GM23338 (cell line): ENCODE data around the gene NUSAP1. TPM values are rescaled to one million over a fixed set of nuclear protein-coding genes. Genes with fewer than 3 reads are reported as not detected.

ENCODE experiments used
- ATAC-seq: fragments of 200-7000 bp; cut with Tn5 transposase; 3 replicates; pipeline ENCODE4 v1.9.1; 2020
- DNase-seq: peaks from one replicate; pipeline ENCODE4 v3.0.0-alpha.2; 2015; ENCODE audit warnings: low spot score
- H2AFZ ChIP-seq: fragments of 200-600 bp; sonication (generic); 2 replicates; pipeline ENCODE4 v1.8.0; 2016; ENCODE audit warnings: antibody characterized with exemption, mild to moderate bottlenecking, moderate library complexity
- H3F3A ChIP-seq: fragments of 200-600 bp; sonication (generic); replicated peaks from 2 replicates; pipeline ENCODE4 v1.8.0; 2017; ENCODE audit warnings: antibody characterized with exemption, mixed run types, low read depth
- H3K27ac ChIP-seq: fragments of 200-600 bp; sonication (generic); 2 replicates; pipeline ENCODE4 v1.6.1; 2016; ENCODE audit warnings: low read depth
- H3K27me3 ChIP-seq: fragments of 200-600 bp; sonication (generic); 2 replicates; pipeline ENCODE4 v1.8.0; 2016; ENCODE audit warnings: mild to moderate bottlenecking, mixed run types, moderate library complexity; ENCODE audit not compliant: insufficient read depth
- H3K36me3 ChIP-seq: fragments of 200-600 bp; sonication (generic); 2 replicates; pipeline ENCODE4 v1.8.0; 2016; ENCODE audit warnings: mild to moderate bottlenecking; ENCODE audit not compliant: insufficient read depth
- H3K4me1 ChIP-seq: fragments of 200-600 bp; sonication (generic); 2 replicates; pipeline ENCODE4 v1.8.0; 2016; ENCODE audit warnings: mild to moderate bottlenecking, moderate library complexity; ENCODE audit not compliant: insufficient read depth
- H3K4me2 ChIP-seq: fragments of 200-600 bp; sonication (generic); 2 replicates; pipeline ENCODE4 v1.7.1; 2017; ENCODE audit warnings: mixed run types
- H3K4me3 ChIP-seq: fragments of 200-600 bp; sonication (generic); 2 replicates; pipeline ENCODE4 v1.6.1; 2016; ENCODE audit warnings: mixed run types
- H3K79me2 ChIP-seq: fragments of 200-600 bp; sonication (generic); replicated peaks from 2 replicates; pipeline ENCODE4 v1.8.0; 2017; ENCODE audit warnings: mild to moderate bottlenecking; ENCODE audit not compliant: insufficient read depth
- H3K9me2 ChIP-seq: fragments of 200-600 bp; sonication (generic); 2 replicates; pipeline ENCODE4 v1.8.0; 2017; ENCODE audit not compliant: insufficient read depth
- H4K20me1 ChIP-seq: fragments of 200-600 bp; sonication (generic); replicated peaks from 2 replicates; pipeline ENCODE4 v1.8.0; 2017; ENCODE audit warnings: mild to moderate bottlenecking; ENCODE audit not compliant: insufficient read depth
- H3K27ac Mint-ChIP-seq: 2 replicates; pipeline ENCODE4 v1.8.0; 2020; ENCODE audit warnings: inconsistent platforms, mild to moderate bottlenecking, moderate library complexity, mixed read lengths
- H3K27me3 Mint-ChIP-seq: 3 replicates; pipeline ENCODE4 v1.8.0; 2022; ENCODE audit warnings: low read depth, mild to moderate bottlenecking, moderate library complexity, mixed read lengths, inconsistent platforms; ENCODE audit not compliant: insufficient read depth, poor library complexity
- H3K36me3 Mint-ChIP-seq: 3 replicates; pipeline ENCODE4 v1.8.0; 2021; ENCODE audit warnings: low read depth, mild to moderate bottlenecking, inconsistent platforms, moderate library complexity, mixed read lengths
- H3K4me1 Mint-ChIP-seq: 3 replicates; pipeline ENCODE4 v1.8.0; 2020; ENCODE audit warnings: mild to moderate bottlenecking, inconsistent platforms, mixed read lengths
- H3K4me3 Mint-ChIP-seq: 3 replicates; pipeline ENCODE4 v1.8.0; 2021; ENCODE audit warnings: moderate library complexity, mild to moderate bottlenecking, inconsistent platforms, mixed read lengths
- H3K9me3 Mint-ChIP-seq: 3 replicates; pipeline ENCODE4 v1.8.0; 2020; ENCODE audit warnings: moderate library complexity, mild to moderate bottlenecking, inconsistent platforms, mixed read lengths
- CREB1 ChIP-seq: fragments of 250-450 bp; sonication (Bioruptor Pico); IDR thresholded peaks from 2 replicates; pipeline ENCODE4 v1.5.0; 2020; ENCODE audit warnings: low read depth, mild to moderate bottlenecking, moderate library complexity
- EZH2phosphoT487 ChIP-seq: fragments of 200-600 bp; sonication (generic); IDR thresholded peaks from one replicate; pipeline ENCODE4 v1.8.1; 2018; ENCODE audit warnings: antibody characterized with exemption; ENCODE audit not compliant: unreplicated experiment
- NANOG ChIP-seq: IDR thresholded peaks from 2 replicates; pipeline ENCODE4 v1.6.1; 2016; ENCODE audit warnings: antibody characterized with exemption, borderline replicate concordance
- POLR2AphosphoS5 ChIP-seq: IDR thresholded peaks from 2 replicates; pipeline ENCODE4 v1.6.1; 2016; ENCODE audit warnings: antibody characterized with exemption, low read depth
- ZNF114 ChIP-seq: fragments of 250-450 bp; sonication (Bioruptor Pico); IDR thresholded peaks from 2 replicates; pipeline ENCODE4 v1.5.0; 2020; ENCODE audit warnings: mild to moderate bottlenecking, moderate library complexity
- ZNF331 ChIP-seq: fragments of 250-450 bp; sonication (Bioruptor Pico); IDR thresholded peaks from 2 replicates; pipeline ENCODE4 v1.5.0; 2020; ENCODE audit warnings: low read depth, mild to moderate bottlenecking, moderate library complexity
- polyA plus RNA-seq: library from polyadenylated mRNA; unstranded; fragments of >200 nt; fragmentation: Nextera tagmentation; extraction: Ambion mirVana; gene quantifications from 2 replicates; pipeline ENCODE4 v1.2.1, GENCODE V29; 2016
- total RNA-seq: library from RNA; depleted of rRNA; stranded (reverse); fragments of >200 nt; shearing (Covaris generic); gene quantifications from 2 replicates; pipeline ENCODE4 v1.2.3, GENCODE V29; 2014
- TF ChIP-seq, protein P1 (sequence below): IDR thresholded peaks from 2 replicates; pipeline ENCODE4 v1.6.1; 2016; ENCODE audit warnings: antibody characterized with exemption
- TF ChIP-seq, protein P2 (sequence below), 2 experiments: fragments of 200-600 bp in 1 of 2; sonication (generic) in 1 of 2; conservative IDR thresholded peaks; 2 replicates each; pipeline versions ENCODE4 v1.5.1 to v1.6.1; 2016 to 2017; ENCODE audit warnings: antibody characterized with exemption in 2 of 2, low read depth in 2 of 2, mild to moderate bottlenecking in 2 of 2, moderate library complexity in 1 of 2
- TF ChIP-seq, protein P3 (sequence below): IDR thresholded peaks from one replicate; pipeline ENCODE4 v1.6.1; 2018; ENCODE audit warnings: antibody characterized with exemption; ENCODE audit not compliant: unreplicated experiment
- TF ChIP-seq, protein P4 (sequence below): fragments of 250-450 bp; sonication (Bioruptor Pico); IDR thresholded peaks from 2 replicates; pipeline ENCODE4 v1.5.0; 2020; ENCODE audit warnings: mild to moderate bottlenecking, moderate library complexity

Gene NUSAP1
- total and polyA plus RNA-seq, 2 experiments from 2014 or later, result 126 to 272 TPM

DNA sequence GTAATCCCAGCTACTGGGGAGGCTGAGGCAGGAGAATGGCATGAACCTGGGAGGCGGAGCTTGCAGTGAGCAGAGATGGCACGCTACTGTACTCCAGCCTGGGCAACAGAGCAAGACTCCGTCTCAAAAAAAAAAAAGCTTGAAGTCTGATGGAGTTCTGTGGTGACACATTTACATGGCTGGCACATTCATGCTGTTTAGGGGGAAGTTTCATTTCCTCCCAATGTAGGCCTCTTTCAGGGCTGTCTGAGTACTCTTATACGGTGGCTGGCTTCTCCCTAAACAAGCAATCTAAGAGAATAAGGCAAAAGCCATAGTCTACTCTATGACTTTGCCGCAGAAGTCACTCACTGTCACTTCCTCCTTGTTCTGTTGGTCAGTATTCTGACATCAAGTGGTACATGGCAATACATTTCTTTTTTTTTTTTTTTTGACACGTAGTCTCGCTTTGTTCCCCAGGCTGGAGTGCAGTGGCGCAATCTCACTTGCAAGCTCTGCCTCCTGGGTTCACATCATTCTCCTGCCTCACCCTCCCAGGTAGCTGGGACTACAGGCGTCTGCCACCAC lies 41.5 kb upstream of the NUSAP1 start:
- ATAC-seq (no peak), DNase-seq (no peak)
- H3K9me2 ChIP-seq, result no peaks in the 10 kb centered on the region
- TF ChIP-seq CREB1 (CRISPR knock-in tag) (no peak), POLR2AphosphoS5 (no peak), EZH2phosphoT487 (no peak), ZNF114 (CRISPR knock-in tag) (no peak), ZNF331 (CRISPR knock-in tag) (no peak), NANOG (no peak)
- TF ChIP-seq, protein P1, sequence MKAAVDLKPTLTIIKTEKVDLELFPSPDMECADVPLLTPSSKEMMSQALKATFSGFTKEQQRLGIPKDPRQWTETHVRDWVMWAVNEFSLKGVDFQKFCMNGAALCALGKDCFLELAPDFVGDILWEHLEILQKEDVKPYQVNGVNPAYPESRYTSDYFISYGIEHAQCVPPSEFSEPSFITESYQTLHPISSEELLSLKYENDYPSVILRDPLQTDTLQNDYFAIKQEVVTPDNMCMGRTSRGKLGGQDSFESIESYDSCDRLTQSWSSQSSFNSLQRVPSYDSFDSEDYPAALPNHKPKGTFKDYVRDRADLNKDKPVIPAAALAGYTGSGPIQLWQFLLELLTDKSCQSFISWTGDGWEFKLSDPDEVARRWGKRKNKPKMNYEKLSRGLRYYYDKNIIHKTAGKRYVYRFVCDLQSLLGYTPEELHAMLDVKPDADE, result no peak
- TF ChIP-seq, protein P2, sequence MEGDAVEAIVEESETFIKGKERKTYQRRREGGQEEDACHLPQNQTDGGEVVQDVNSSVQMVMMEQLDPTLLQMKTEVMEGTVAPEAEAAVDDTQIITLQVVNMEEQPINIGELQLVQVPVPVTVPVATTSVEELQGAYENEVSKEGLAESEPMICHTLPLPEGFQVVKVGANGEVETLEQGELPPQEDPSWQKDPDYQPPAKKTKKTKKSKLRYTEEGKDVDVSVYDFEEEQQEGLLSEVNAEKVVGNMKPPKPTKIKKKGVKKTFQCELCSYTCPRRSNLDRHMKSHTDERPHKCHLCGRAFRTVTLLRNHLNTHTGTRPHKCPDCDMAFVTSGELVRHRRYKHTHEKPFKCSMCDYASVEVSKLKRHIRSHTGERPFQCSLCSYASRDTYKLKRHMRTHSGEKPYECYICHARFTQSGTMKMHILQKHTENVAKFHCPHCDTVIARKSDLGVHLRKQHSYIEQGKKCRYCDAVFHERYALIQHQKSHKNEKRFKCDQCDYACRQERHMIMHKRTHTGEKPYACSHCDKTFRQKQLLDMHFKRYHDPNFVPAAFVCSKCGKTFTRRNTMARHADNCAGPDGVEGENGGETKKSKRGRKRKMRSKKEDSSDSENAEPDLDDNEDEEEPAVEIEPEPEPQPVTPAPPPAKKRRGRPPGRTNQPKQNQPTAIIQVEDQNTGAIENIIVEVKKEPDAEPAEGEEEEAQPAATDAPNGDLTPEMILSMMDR (conservative IDR thresholded peaks at IDR 0.05; ENCODE audit: low read depth in 2 of 2), result no peak
- TF ChIP-seq, protein P3, sequence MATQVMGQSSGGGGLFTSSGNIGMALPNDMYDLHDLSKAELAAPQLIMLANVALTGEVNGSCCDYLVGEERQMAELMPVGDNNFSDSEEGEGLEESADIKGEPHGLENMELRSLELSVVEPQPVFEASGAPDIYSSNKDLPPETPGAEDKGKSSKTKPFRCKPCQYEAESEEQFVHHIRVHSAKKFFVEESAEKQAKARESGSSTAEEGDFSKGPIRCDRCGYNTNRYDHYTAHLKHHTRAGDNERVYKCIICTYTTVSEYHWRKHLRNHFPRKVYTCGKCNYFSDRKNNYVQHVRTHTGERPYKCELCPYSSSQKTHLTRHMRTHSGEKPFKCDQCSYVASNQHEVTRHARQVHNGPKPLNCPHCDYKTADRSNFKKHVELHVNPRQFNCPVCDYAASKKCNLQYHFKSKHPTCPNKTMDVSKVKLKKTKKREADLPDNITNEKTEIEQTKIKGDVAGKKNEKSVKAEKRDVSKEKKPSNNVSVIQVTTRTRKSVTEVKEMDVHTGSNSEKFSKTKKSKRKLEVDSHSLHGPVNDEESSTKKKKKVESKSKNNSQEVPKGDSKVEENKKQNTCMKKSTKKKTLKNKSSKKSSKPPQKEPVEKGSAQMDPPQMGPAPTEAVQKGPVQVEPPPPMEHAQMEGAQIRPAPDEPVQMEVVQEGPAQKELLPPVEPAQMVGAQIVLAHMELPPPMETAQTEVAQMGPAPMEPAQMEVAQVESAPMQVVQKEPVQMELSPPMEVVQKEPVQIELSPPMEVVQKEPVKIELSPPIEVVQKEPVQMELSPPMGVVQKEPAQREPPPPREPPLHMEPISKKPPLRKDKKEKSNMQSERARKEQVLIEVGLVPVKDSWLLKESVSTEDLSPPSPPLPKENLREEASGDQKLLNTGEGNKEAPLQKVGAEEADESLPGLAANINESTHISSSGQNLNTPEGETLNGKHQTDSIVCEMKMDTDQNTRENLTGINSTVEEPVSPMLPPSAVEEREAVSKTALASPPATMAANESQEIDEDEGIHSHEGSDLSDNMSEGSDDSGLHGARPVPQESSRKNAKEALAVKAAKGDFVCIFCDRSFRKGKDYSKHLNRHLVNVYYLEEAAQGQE, result no peak
- TF ChIP-seq, protein P4, sequence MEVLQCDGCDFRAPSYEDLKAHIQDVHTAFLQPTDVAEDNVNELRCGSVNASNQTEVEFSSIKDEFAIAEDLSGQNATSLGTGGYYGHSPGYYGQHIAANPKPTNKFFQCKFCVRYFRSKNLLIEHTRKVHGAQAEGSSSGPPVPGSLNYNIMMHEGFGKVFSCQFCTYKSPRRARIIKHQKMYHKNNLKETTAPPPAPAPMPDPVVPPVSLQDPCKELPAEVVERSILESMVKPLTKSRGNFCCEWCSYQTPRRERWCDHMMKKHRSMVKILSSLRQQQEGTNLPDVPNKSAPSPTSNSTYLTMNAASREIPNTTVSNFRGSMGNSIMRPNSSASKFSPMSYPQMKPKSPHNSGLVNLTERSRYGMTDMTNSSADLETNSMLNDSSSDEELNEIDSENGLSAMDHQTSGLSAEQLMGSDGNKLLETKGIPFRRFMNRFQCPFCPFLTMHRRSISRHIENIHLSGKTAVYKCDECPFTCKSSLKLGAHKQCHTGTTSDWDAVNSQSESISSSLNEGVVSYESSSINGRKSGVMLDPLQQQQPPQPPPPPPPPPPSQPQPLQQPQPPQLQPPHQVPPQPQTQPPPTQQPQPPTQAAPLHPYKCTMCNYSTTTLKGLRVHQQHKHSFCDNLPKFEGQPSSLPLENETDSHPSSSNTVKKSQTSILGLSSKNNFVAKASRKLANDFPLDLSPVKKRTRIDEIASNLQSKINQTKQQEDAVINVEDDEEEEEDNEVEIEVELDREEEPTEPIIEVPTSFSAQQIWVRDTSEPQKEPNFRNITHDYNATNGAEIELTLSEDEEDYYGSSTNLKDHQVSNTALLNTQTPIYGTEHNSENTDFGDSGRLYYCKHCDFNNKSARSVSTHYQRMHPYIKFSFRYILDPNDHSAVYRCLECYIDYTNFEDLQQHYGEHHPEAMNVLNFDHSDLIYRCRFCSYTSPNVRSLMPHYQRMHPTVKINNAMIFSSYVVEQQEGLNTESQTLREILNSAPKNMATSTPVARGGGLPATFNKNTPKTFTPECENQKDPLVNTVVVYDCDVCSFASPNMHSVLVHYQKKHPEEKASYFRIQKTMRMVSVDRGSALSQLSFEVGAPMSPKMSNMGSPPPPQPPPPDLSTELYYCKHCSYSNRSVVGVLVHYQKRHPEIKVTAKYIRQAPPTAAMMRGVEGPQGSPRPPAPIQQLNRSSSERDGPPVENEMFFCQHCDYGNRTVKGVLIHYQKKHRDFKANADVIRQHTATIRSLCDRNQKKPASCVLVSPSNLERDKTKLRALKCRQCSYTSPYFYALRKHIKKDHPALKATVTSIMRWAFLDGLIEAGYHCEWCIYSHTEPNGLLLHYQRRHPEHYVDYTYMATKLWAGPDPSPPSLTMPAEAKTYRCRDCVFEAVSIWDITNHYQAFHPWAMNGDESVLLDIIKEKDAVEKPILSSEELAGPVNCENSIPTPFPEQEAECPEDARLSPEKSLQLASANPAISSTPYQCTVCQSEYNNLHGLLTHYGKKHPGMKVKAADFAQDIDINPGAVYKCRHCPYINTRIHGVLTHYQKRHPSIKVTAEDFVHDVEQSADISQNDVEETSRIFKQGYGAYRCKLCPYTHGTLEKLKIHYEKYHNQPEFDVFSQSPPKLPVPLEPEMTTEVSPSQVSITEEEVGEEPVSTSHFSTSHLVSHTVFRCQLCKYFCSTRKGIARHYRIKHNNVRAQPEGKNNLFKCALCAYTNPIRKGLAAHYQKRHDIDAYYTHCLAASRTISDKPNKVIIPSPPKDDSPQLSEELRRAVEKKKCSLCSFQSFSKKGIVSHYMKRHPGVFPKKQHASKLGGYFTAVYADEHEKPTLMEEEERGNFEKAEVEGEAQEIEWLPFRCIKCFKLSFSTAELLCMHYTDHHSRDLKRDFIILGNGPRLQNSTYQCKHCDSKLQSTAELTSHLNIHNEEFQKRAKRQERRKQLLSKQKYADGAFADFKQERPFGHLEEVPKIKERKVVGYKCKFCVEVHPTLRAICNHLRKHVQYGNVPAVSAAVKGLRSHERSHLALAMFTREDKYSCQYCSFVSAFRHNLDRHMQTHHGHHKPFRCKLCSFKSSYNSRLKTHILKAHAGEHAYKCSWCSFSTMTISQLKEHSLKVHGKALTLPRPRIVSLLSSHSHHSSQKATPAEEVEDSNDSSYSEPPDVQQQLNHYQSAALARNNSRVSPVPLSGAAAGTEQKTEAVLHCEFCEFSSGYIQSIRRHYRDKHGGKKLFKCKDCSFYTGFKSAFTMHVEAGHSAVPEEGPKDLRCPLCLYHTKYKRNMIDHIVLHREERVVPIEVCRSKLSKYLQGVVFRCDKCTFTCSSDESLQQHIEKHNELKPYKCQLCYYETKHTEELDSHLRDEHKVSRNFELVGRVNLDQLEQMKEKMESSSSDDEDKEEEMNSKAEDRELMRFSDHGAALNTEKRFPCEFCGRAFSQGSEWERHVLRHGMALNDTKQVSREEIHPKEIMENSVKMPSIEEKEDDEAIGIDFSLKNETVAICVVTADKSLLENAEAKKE, result no peak
- H3K79me2 ChIP-seq, result peaks cover 74% of the 10 kb centered on the region
- no peaks in the 10 kb centered on the region for H3K27me3 ChIP-seq
- H3K27ac ChIP-seq, result no peak overlapping the region
- H4K20me1 ChIP-seq, result peaks cover 39% of the 10 kb centered on the region
- no peak overlapping the region for H2AFZ ChIP-seq
- Mint-ChIP-seq H3K4me3 (no peak overlapping the region), H3K9me3 (no peaks in the 10 kb centered on the region), H3K27ac (no peak overlapping the region), H3K4me1 (peaks cover 7% of the 10 kb centered on the region; the same call in 2 of the 3 replicates), H3K36me3 (peaks cover 59% of the 10 kb centered on the region), H3K27me3 (peaks cover 2% of the 10 kb centered on the region)
- H3K4me2 ChIP-seq, result no peak overlapping the region
- peaks cover 37% of the 10 kb centered on the region for H3K36me3 ChIP-seq
- H3F3A ChIP-seq, result peaks cover 5% of the 10 kb centered on the region; the same call in 1 of the 2 replicates
- no peaks in the 10 kb centered on the region for H3K4me1 ChIP-seq
- H3K4me3 ChIP-seq, result no peak overlapping the region
